Measurements from ENCODE around the gene RCSD1. TPM values are rescaled to one million over a fixed set of nuclear protein-coding genes. Genes with fewer than 3 reads are reported as not detected.
A peak's percentile ranks its signal among the peaks of the same experiment; 100 is the strongest.

Gene RCSD1
- total and polyA plus RNA-seq, 2 of the 4 experiments (the other 2 are of a cell fraction): 0.03 TPM; not detected in 1

DNA sequence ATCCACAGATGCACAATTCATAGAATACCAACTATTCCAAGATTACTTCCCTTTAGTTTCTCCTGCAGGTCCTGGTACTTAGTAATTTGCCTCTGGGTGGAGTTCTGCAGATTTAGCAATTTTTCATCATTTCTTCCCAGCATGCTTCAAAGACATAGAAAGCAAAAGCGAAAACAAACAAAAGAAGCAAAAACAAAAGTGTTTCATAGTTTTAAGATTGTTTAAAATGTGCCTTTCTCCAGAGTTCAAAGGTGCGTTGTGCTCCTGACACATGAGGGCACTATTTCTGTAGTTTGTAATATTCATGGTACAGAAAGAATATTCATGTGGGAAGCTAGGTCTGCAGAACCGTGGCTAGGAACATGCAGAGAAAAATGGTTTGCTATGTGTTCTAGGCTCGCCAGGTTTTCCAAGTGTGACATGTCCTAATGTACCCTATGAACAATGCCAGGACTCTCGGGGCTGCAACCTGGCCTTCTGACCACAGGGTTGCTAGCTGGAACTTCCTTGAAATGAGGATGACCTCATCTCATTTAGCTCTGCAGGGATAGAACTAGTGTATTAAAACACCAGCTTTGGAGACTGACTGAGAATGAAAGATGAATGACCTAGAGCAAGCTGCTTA, 30.0 kb upstream of the RCSD1 start:
- peak; percentile 16; the same call in 1 of the 2 replicates for TF ChIP-seq SMC3 (IDR thresholded peaks at IDR 0.05; ENCODE audit: low read depth, low read length)
- peak; percentile 43 for TF ChIP-seq RAD21 (IDR thresholded peaks at IDR 0.05; ENCODE audit: low read length)
- TF ChIP-seq CTCF (conservative IDR thresholded peaks at IDR 0.05; ENCODE audit: low read depth, low read length): peak; percentile 38
- TF ChIP-seq MAZ (IDR thresholded peaks at IDR 0.05; ENCODE audit: borderline replicate concordance, low read depth, low read length): no peak
- TF ChIP-seq USF2 (IDR thresholded peaks at IDR 0.05; ENCODE audit: low read depth, low read length): no peak
- TF ChIP-seq CHD1 (IDR thresholded peaks at IDR 0.05; ENCODE audit: low read depth, low read length): no peak
- TF ChIP-seq ELK1 (IDR thresholded peaks at IDR 0.05; ENCODE audit: borderline replicate concordance, low read depth, low read length): no peak
- no peak for TF ChIP-seq MAFK (IDR thresholded peaks at IDR 0.05; ENCODE audit: low read depth, low read length)
- TF ChIP-seq RCOR1 (IDR thresholded peaks at IDR 0.05; ENCODE audit: insufficient replicate concordance, low read length): no peak
- no peak for TF ChIP-seq RFX5 (IDR thresholded peaks at IDR 0.05; ENCODE audit: low read depth, low read length)
- TF ChIP-seq CEBPB (IDR thresholded peaks at IDR 0.05; ENCODE audit: low read depth, low read length): no peak
- TF ChIP-seq FOS (IDR thresholded peaks at IDR 0.05; ENCODE audit: low read depth, low read length): no peak
- no peak for TF ChIP-seq BHLHE40 (IDR thresholded peaks at IDR 0.05; ENCODE audit: low read depth, low read length)
- TF ChIP-seq POLR2A (IDR thresholded peaks at IDR 0.05; ENCODE audit: low read depth, low read length): no peak
- no peak for TF ChIP-seq NFE2L2 (IDR thresholded peaks at IDR 0.05; ENCODE audit: low read depth, low read length)
- no peak for TF ChIP-seq MXI1 (IDR thresholded peaks at IDR 0.05; ENCODE audit: borderline replicate concordance, low read depth, low read length)
- Histone ChIP-seq H4K5ac (ENCODE audit: low read depth, low read length) (no peak overlapping the region), H4K91ac (ENCODE audit: insufficient read depth, low read depth, low read length) (no peak overlapping the region), H3K9me3 (ENCODE audit: control insufficient read depth, insufficient read depth, low read length) (no peaks in the 10 kb centered on the region), H3K4me2 (ENCODE audit: low read depth, low read length) (no peak overlapping the region), H4K20me1 (ENCODE audit: insufficient read depth, low read length) (no peaks in the 10 kb centered on the region), H3K23ac (ENCODE audit: low read depth, low read length) (no peak overlapping the region), H3K56ac (ENCODE audit: extremely low read depth, insufficient read depth, low read length) (no peak overlapping the region), H3K36me3 (ENCODE audit: control insufficient read depth, insufficient read depth, low read length) (no peaks in the 10 kb centered on the region), H3K18ac (ENCODE audit: low read depth, low read length) (no peak overlapping the region), H4K8ac (ENCODE audit: low read depth in 2 of 2, low read length in 2 of 2) (no peak overlapping the region), H2AK5ac (ENCODE audit: low read depth, low read length) (no peak overlapping the region), H2BK120ac (ENCODE audit: low read depth, low read length) (no peak overlapping the region), H2BK5ac (ENCODE audit: low read depth, low read length, poor library complexity, severe bottlenecking) (no peak overlapping the region), H3K4me3 (ENCODE audit: insufficient read depth, low read depth, low read length) (no peak overlapping the region), H3K4me1 (ENCODE audit: control insufficient read depth, insufficient read depth, low read length) (no peaks in the 10 kb centered on the region), H2AK9ac (replicated peaks; ENCODE audit: low read depth, low read length, poor library complexity) (no peak overlapping the region), H3K27me3 (ENCODE audit: control insufficient read depth, insufficient read depth, low read length) (peaks cover 5% of the 10 kb centered on the region), H3K4ac (ENCODE audit: low read depth, low read length) (no peak overlapping the region), H2BK15ac (ENCODE audit: low read depth, low read length) (no peak overlapping the region), H2BK20ac (ENCODE audit: low read depth, low read length) (no peak overlapping the region), H3K9ac (ENCODE audit: low read depth, low read length) (no peak overlapping the region), H3K14ac (replicated peaks; ENCODE audit: low read depth, low read length) (no peak overlapping the region), H3K9me1 (ENCODE audit: insufficient read depth, low read length) (no peaks in the 10 kb centered on the region), H2AFZ (replicated peaks; ENCODE audit: low read length, poor library complexity) (no peak overlapping the region), H3K27ac (ENCODE audit: insufficient read depth, low read length) (no peak overlapping the region), H3K79me1 (ENCODE audit: low read depth in 1 of 2, low read length in 2 of 2) (no peaks in the 10 kb centered on the region)
- dilution Hi-C loops (cut with HindIII; ENCODE audit: low sequenced_read_pairs, unreplicated experiment) (no loop called here), intact Hi-C loops (cut with micrococcal nuclease) (loop anchor here (1.0 to 10.0 kb wide), 3 partner anchors 22 to 205 kb away; no protein-coding TSS in a partner anchor), in situ Hi-C loops (cut with MboI; ENCODE audit: low sequenced_read_pairs) (no loop called here)
- ChIA-PET CTCF (interaction anchor here (0.6 to 2.7 kb wide), 7 partner anchors 10 to 495 kb away, joined by 4 to 22 read pairs (median 4); no protein-coding TSS in a partner anchor), POLR2A (ENCODE audit: unreplicated experiment) (no interaction called here)
- ATAC-seq (ENCODE audit: low read depth) (peak; percentile 73), DNase-seq (peak; percentile 22)
- WGBS, 2 experiments (ENCODE audit: extremely low coverage in 2 of 2, insufficient read length in 1 of 2): 36% methylated on average over 3 of the region's 5 CpGs; no CpG with 5 or more reads in 1 of the 2 experiments
- no TSS peak for BruUV-seq (replicated peaks)

Measured in IMR-90 (cell line).